K562 (cell line): Measurements from ENCODE around the gene OXSR1. TPM values are rescaled to one million over a fixed set of nuclear protein-coding genes. Genes with fewer than 3 reads are reported as not detected.

ENCODE experiments used
- BMI1 ChIP-seq: fragments of 150-350 bp; IDR thresholded peaks from 2 replicates; pipeline ENCODE4 v1.6.1; 2014; ENCODE audit warnings: low read length
- ESRRA ChIP-seq: fragments of 450-650 bp; IDR thresholded peaks from 2 replicates; pipeline ENCODE4 v1.6.1; 2014; ENCODE audit warnings: low read depth, mild to moderate bottlenecking, moderate library complexity, borderline replicate concordance
- ETV6 ChIP-seq, 3 experiments: fragments of 150-350 bp in 1 of 3; sonication (generic) in 1 of 3; formaldehyde crosslinking in 1 of 3; IDR thresholded peaks; 2 replicates each; pipeline versions ENCODE4 v1.6.1 to v1.8.0; 2014 to 2022; ENCODE audit warnings: borderline replicate concordance in 2 of 3, low read depth in 2 of 3, antibody characterized with exemption in 1 of 3, low read length in 1 of 3, mild to moderate bottlenecking in 1 of 3, missing genetic modification reagents in 1 of 3
- EWSR1 ChIP-seq: fragments of 450-650 bp; IDR thresholded peaks from 2 replicates; pipeline ENCODE4 v1.6.1; 2018; ENCODE audit warnings: borderline replicate concordance, mild to moderate bottlenecking, low read depth, moderate library complexity; ENCODE audit not compliant: partially characterized antibody
- FOXM1 ChIP-seq, 2 experiments: fragments of 450-650 bp in 1 of 2; sonication (generic) in 1 of 2; formaldehyde crosslinking in 1 of 2; IDR thresholded peaks; 2 replicates each; pipeline versions ENCODE4 v1.6.1 to v1.9.0; 2017 to 2022; ENCODE audit warnings: low read depth in 2 of 2, mild to moderate bottlenecking in 2 of 2, missing genetic modification reagents in 1 of 2, moderate library complexity in 1 of 2
- GATAD2B ChIP-seq: fragments of 450-650 bp; IDR thresholded peaks from 2 replicates; pipeline ENCODE4 v1.6.1; 2017; ENCODE audit warnings: mild to moderate bottlenecking, borderline replicate concordance
- HDAC1 ChIP-seq, 2 experiments: fragments of 450-650 bp; IDR thresholded peaks; 2 replicates each; pipeline ENCODE4 v1.6.1; 2016 to 2017; ENCODE audit warnings: inconsistent platforms in 1 of 2, mild to moderate bottlenecking in 1 of 2, moderate library complexity in 1 of 2
- KLF16 ChIP-seq: IDR thresholded peaks from 2 replicates; pipeline ENCODE4 v1.6.1; 2016; ENCODE audit warnings: antibody characterized with exemption
- MCM5 ChIP-seq: fragments of 450-650 bp; IDR thresholded peaks from 2 replicates; pipeline ENCODE4 v1.6.1; 2016; ENCODE audit warnings: low read depth
- MTA3 ChIP-seq: fragments of 450-650 bp; formaldehyde crosslinking; IDR thresholded peaks from 2 replicates; pipeline ENCODE4 v1.6.1; 2017; ENCODE audit warnings: mild to moderate bottlenecking, borderline replicate concordance
- NBN ChIP-seq: fragments of 450-650 bp; IDR thresholded peaks from 2 replicates; pipeline ENCODE4 v1.6.1; 2016; ENCODE audit warnings: low read depth, mild to moderate bottlenecking
- NFRKB ChIP-seq: fragments of 450-650 bp; IDR thresholded peaks from 2 replicates; pipeline ENCODE4 v1.6.1; 2016; ENCODE audit warnings: low read depth
- NR4A1 ChIP-seq, 2 experiments: fragments of 250-450 bp in 1 of 2; fragments of 450-650 bp in 1 of 2; sonication (Bioruptor Pico) in 1 of 2; IDR thresholded peaks; 2 replicates each; pipeline versions ENCODE4 v1.4.0 to v1.6.1; 2016 to 2020; ENCODE audit warnings: mild to moderate bottlenecking in 2 of 2, missing compliant biosample characterization in 1 of 2, missing genetic modification characterization in 1 of 2, moderate library complexity in 1 of 2
- POLR2AphosphoS5 ChIP-seq: IDR thresholded peaks from 2 replicates; pipeline ENCODE4 v1.6.1; 2011; ENCODE audit warnings: mild to moderate bottlenecking, low read depth, low read length, moderate library complexity; ENCODE audit not compliant: control insufficient read depth, insufficient read depth
- RNF2 ChIP-seq: sonication (generic); IDR thresholded peaks from 2 replicates; pipeline ENCODE4 v1.6.1; 2016
- SMARCC2 ChIP-seq: fragments of 450-650 bp; IDR thresholded peaks from 2 replicates; pipeline ENCODE4 v1.6.1; 2017; ENCODE audit warnings: antibody characterized with exemption, moderate library complexity, mild to moderate bottlenecking, low read depth
- SMARCE1 ChIP-seq: fragments of 450-650 bp; IDR thresholded peaks from 2 replicates; pipeline ENCODE4 v1.7.1; 2016; ENCODE audit warnings: mild to moderate bottlenecking
- SRSF7 ChIP-seq: fragments of 200-400 bp; formaldehyde crosslinking; optimal IDR thresholded peaks from 2 replicates; pipeline ENCODE3; 2017; ENCODE audit warnings: mild to moderate bottlenecking, low read depth, low read length
- U2AF1 ChIP-seq: fragments of 200-400 bp; formaldehyde crosslinking; optimal IDR thresholded peaks from 2 replicates; pipeline ENCODE3; 2017; ENCODE audit warnings: mild to moderate bottlenecking, low read depth, low read length, moderate library complexity
- ZBTB26 ChIP-seq: fragments of 450-650 bp; formaldehyde crosslinking; IDR thresholded peaks from 2 replicates; pipeline ENCODE4 v1.4.0; 2022; ENCODE audit warnings: missing genetic modification characterization
- ZKSCAN8 ChIP-seq: fragments of 200-800 bp; sonication (Bioruptor generic); IDR thresholded peaks from 2 replicates; pipeline ENCODE4 v1.6.1; 2016; ENCODE audit warnings: missing genetic modification characterization, missing compliant biosample characterization
- ZNF695 ChIP-seq: fragments of 450-650 bp; formaldehyde crosslinking; IDR thresholded peaks from 2 replicates; pipeline ENCODE4 v1.4.0; 2020; ENCODE audit warnings: mild to moderate bottlenecking, moderate library complexity
- ZNF707 ChIP-seq: fragments of 250-450 bp; sonication (Bioruptor Pico); conservative IDR thresholded peaks from 2 replicates; pipeline ENCODE4 v1.8.0; 2022; ENCODE audit warnings: inconsistent platforms, mild to moderate bottlenecking, moderate library complexity
- ZNF766 ChIP-seq: fragments of 200-800 bp; sonication (Bioruptor generic); conservative IDR thresholded peaks from 2 replicates; pipeline ENCODE4 v1.6.1; 2016; ENCODE audit warnings: missing genetic modification characterization, missing compliant biosample characterization
- polyA plus RNA-seq, 8 experiments: library from polyadenylated mRNA; depleted of rRNA in 4 of 8; stranded (reverse) in 5 of 8; unstranded in 3 of 8; fragments of >200 nt; fragmentation: Nextera tagmentation in 2 of 8; fragmentation: Illumina TruSeq in 1 of 8; extraction: Ambion mirVana in 2 of 8; extraction: Trizol in 1 of 8; gene quantifications; 2 replicates each; pipeline versions ENCODE4 v1.2.1 to v1.2.3, GENCODE V29; 2011 to 2014; ENCODE audit warnings: inconsistent platforms in 1 of 8, missing spikeins in 1 of 8
- total RNA-seq, 7 experiments: library from RNA; depleted of rRNA in 6 of 7; stranded (reverse); fragments of >200 nt in 6 of 7; fragmentation: Illumina TruSeq in 2 of 7; extraction: Trizol in 2 of 7; gene quantifications; 2 replicates each; pipeline versions ENCODE4 v1.2.1 to v1.2.3, GENCODE V29; 2011 to 2021; ENCODE audit warnings: low replicate concordance in 1 of 7
- TF ChIP-seq, protein P1 (sequence below): sonication (generic); formaldehyde crosslinking; IDR thresholded peaks from 2 replicates; pipeline ENCODE4 v1.9.0; 2022; ENCODE audit warnings: mild to moderate bottlenecking, missing genetic modification reagents
- TF ChIP-seq, protein P2 (sequence below), 2 experiments: IDR thresholded peaks; 2 replicates each; pipeline ENCODE4 v1.6.1; 2011; ENCODE audit warnings: borderline replicate concordance in 1 of 2, control low read depth in 1 of 2, low read depth in 1 of 2, low read length in 1 of 2, mild to moderate bottlenecking in 1 of 2, mixed read lengths in 1 of 2, moderate library complexity in 1 of 2; ENCODE audit not compliant: insufficient read depth in 1 of 2, insufficient read length in 1 of 2, poor library complexity in 1 of 2, severe bottlenecking in 1 of 2; ENCODE audit errors: extremely low read depth in 1 of 2

Gene OXSR1
- total and polyA plus RNA-seq, 9 of the 15 experiments (the other 6 are each of a cell fraction or from before 2014, with no cell fraction given): 15.7 to 87.6 (median 48.7) TPM

DNA sequence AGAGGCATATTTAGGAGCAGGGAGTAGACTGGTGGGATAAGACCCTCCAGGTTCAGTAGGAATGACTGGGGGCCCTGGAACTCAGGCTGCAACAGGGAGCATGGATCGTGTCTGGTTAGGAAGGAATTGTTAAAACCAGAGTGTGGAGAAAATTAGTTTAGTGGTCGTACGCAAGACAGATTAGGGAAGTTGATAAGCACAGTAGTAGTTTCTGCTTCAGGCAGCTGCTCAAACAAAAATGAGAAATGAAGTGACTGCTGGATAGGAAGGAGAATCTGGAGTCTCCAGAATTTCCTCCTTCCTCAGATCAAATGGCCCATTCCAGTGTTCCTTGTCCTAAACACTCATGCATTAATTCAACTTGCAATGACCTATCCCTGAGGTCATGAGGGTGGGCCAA lies 15.6 kb upstream of the OXSR1 start (continued):
- TF ChIP-seq U2AF1: no peak
- peak; percentile 43; the same call in 1 of the 2 replicates for TF ChIP-seq RNF2
- peak; percentile 75 for TF ChIP-seq ESRRA
- TF ChIP-seq NBN: peak; percentile 83; the same call in 1 of the 2 replicates
- TF ChIP-seq ZNF695: no peak
- TF ChIP-seq SMARCC2: peak; percentile 89; the same call in 1 of the 2 replicates
- no peak for TF ChIP-seq EWSR1
- TF ChIP-seq MTA3: peak; percentile 71; the same call in 1 of the 2 replicates
- TF ChIP-seq ZKSCAN8: no peak
- no peak for TF ChIP-seq FOXM1 (IDR thresholded peaks at IDR 0.05; ENCODE audit: low read depth)
- TF ChIP-seq FOXM1 (CRISPR knock-in tag; IDR thresholded peaks at IDR 0.05; ENCODE audit: low read depth): no peak
- TF ChIP-seq NFRKB: no peak
- TF ChIP-seq SMARCE1: peak; percentile 98
- no peak for TF ChIP-seq BMI1
- TF ChIP-seq, protein P1, sequence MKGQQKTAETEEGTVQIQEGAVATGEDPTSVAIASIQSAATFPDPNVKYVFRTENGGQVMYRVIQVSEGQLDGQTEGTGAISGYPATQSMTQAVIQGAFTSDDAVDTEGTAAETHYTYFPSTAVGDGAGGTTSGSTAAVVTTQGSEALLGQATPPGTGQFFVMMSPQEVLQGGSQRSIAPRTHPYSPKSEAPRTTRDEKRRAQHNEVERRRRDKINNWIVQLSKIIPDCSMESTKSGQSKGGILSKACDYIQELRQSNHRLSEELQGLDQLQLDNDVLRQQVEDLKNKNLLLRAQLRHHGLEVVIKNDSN (CRISPR knock-in tag): no peak
- TF ChIP-seq KLF16: no peak
- TF ChIP-seq, protein P2, sequence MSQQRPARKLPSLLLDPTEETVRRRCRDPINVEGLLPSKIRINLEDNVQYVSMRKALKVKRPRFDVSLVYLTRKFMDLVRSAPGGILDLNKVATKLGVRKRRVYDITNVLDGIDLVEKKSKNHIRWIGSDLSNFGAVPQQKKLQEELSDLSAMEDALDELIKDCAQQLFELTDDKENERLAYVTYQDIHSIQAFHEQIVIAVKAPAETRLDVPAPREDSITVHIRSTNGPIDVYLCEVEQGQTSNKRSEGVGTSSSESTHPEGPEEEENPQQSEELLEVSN (IDR thresholded peaks at IDR 0.05; ENCODE audit: borderline replicate concordance in 1 of 2, extremely low read depth in 1 of 2, insufficient read depth in 1 of 2, insufficient read length in 1 of 2, low read depth in 1 of 2, low read length in 1 of 2, poor library complexity in 1 of 2, severe bottlenecking in 1 of 2): no peak
- 0 out of 2 replicates have a peak, but pooled peaks have one; percentile 42 for TF ChIP-seq GATAD2B
- 0 out of 2 replicates have a peak, but pooled peaks have one; percentile 31 for TF ChIP-seq NR4A1 (CRISPR knock-in tag; IDR thresholded peaks at IDR 0.05)
- TF ChIP-seq NR4A1 (tag; IDR thresholded peaks at IDR 0.05): no peak
- no peak for TF ChIP-seq POLR2AphosphoS5
- TF ChIP-seq ZNF707: no peak
- TF ChIP-seq SRSF7: no peak
- TF ChIP-seq ZBTB26 (CRISPR knock-in tag): peak; percentile 42; the same call in 1 of the 2 replicates
- no peak for TF ChIP-seq MCM5
- peak; percentile 58; the same call in 1 of the 2 replicates for TF ChIP-seq ZNF766 (CRISPR knock-in tag)
- TF ChIP-seq ETV6 (IDR thresholded peaks at IDR 0.05; ENCODE audit: borderline replicate concordance in 1 of 2, low read depth in 2 of 2, low read length in 1 of 2): no peak
- no peak for TF ChIP-seq ETV6 (CRISPR knock-in tag; IDR thresholded peaks at IDR 0.05; ENCODE audit: borderline replicate concordance)
- peak in 1 of 2 experiments; percentile 40; a peak in 1 of 4 replicates for TF ChIP-seq HDAC1 (IDR thresholded peaks at IDR 0.05)
